Esophagus (tissue), 2 donors: Measurements from ENCODE around the gene PCDHGA2. TPM values are rescaled to one million over a fixed set of nuclear protein-coding genes. Genes with fewer than 3 reads are reported as not detected.
A peak's percentile ranks its signal among the peaks of the same experiment; 100 is the strongest.
"Not testable (repeated sequence)": the region's sequence is repeated elsewhere in the genome, so short reads cannot be mapped to it uniquely, and the experiment has no call there.

Experiments
- H3K27ac ChIP-seq, 2 donors: one replicate each; pipeline ENCODE4 v1.5.1; 2013; ENCODE audit warnings: low read depth in 2 of 2, mild to moderate bottlenecking in 2 of 2, inconsistent platforms in 1 of 2, low read length in 1 of 2, moderate library complexity in 1 of 2
- H3K27me3 ChIP-seq, 2 donors: one replicate each; pipeline ENCODE4 v1.6.1; 2013; ENCODE audit warnings: low read length in 2 of 2, control low read depth in 1 of 2, mild to moderate bottlenecking in 1 of 2; ENCODE audit not compliant: insufficient read depth in 2 of 2, control insufficient read depth in 1 of 2
- H3K36me3 ChIP-seq, 2 donors: one replicate each; pipeline ENCODE4 v1.6.1; 2013; ENCODE audit warnings: low read length in 1 of 2; ENCODE audit not compliant: control insufficient read depth in 2 of 2, insufficient read depth in 2 of 2
- H3K4me1 ChIP-seq, 2 donors: one replicate each; pipeline ENCODE4 v1.6.1; 2013; ENCODE audit warnings: low read length in 1 of 2; ENCODE audit not compliant: control insufficient read depth in 2 of 2, insufficient read depth in 2 of 2
- H3K4me3 ChIP-seq, 2 donors: one replicate each; pipeline ENCODE4 v1.5.1; 2013; ENCODE audit warnings: low read length in 2 of 2, mild to moderate bottlenecking in 2 of 2, low read depth in 1 of 2, moderate library complexity in 1 of 2
- H3K9me3 ChIP-seq, 2 donors: one replicate each; pipeline ENCODE4 v1.6.1; 2013; ENCODE audit warnings: mild to moderate bottlenecking in 2 of 2, low read depth in 1 of 2, low read length in 1 of 2, moderate library complexity in 1 of 2; ENCODE audit not compliant: control insufficient read depth in 2 of 2, insufficient read depth in 1 of 2
- WGBS, 2 donors: extraction: QIAGEN DNeasy Blood & Tissue Kit; methylation state at CpG; one replicate each; pipeline ENCODE4 v1.1.7; 2013; 5-methylcytosine and 5-hydroxymethylcytosine counted together
- polyA plus RNA-seq, 2 donors: library from polyadenylated mRNA; stranded (reverse); fragments of 200-250 nt; gene quantifications; one replicate each; pipeline ENCODE4 v1.2.3, GENCODE V29; 2013
- donor health status: healthy with polysubstance abuse.
- donor health status: Bipolar disorder and iron deficiency.

The PCDHGA2 gene
- polyA plus RNA-seq, 2 donors: 0.14 to 0.27 TPM

- Histone ChIP-seq H3K4me3 (peak overlapping the region in 1 of 2 donors; percentile 30), H3K27me3 (peaks cover 0 to 9% of the 10 kb centered on the region in 2 donors), H3K27ac (no peak overlapping the region), H3K36me3 (no peaks in the 10 kb centered on the region), H3K9me3 (peaks cover 16 to 41% of the 10 kb centered on the region in 2 donors), H3K4me1 (no peaks in the 10 kb centered on the region)
- 32 to 34% methylated on average over 31 of the region's 31 CpGs for WGBS, 2 donors
Observed at GRCh38 chr5:141343953-141344463, 5.4 kb downstream of the PCDHGA2 start.

GRCh38 chr5:141345327-141345726, 6.8 kb downstream of the PCDHGA2 start:
- WGBS, 2 donors: 37% methylated on average over 20 of the region's 20 CpGs
- no peak overlapping the region for H3K27ac ChIP-seq
- H3K36me3 ChIP-seq: no peaks in the 10 kb centered on the region
- H3K4me3 ChIP-seq: no peak overlapping the region
- no peaks in the 10 kb centered on the region for H3K4me1 ChIP-seq
- peaks cover 20 to 33% of the 10 kb centered on the region in 2 donors for H3K9me3 ChIP-seq
- H3K27me3 ChIP-seq: peaks cover 0 to 4% of the 10 kb centered on the region in 2 donors

GRCh38 chr5:141346017-141346416, 7.5 kb downstream of the PCDHGA2 start:
- H3K4me1 ChIP-seq, H3K36me3 ChIP-seq, H3K4me3 ChIP-seq, H3K27ac ChIP-seq, H3K27me3 ChIP-seq: not testable (repeated sequence)
- WGBS, 2 donors: 45 to 49% methylated on average over 20 to 27 of the region's 35 CpGs
- H3K9me3 ChIP-seq: peaks cover 20 to 32% of the 10 kb centered on the region in 2 donors

GRCh38 chr5:141349917-141350619, 11.5 kb downstream of the PCDHGA2 start, which contains the start of gene PCDHGB1:
TSS of gene PCDHGB1 (plus strand) at chr5:141350099. CDS start at chr5:141350261, 162 bp downstream.
- Histone ChIP-seq H3K36me3 (no peaks in the 10 kb centered on the region), H3K4me3 (peak within 1 kb of the TSS in 1 of 2 donors; percentile 37), H3K27me3 (peaks cover 0 to 3% of the 10 kb centered on the region in 2 donors), H3K27ac (no peak within 1 kb of the TSS), H3K4me1 (peaks cover 0 to 2% of the 10 kb centered on the region in 2 donors), H3K9me3 (peaks cover 17 to 38% of the 10 kb centered on the region in 2 donors)
- WGBS, 2 donors: 25 to 26% methylated on average over 29 of the region's 29 CpGs

GRCh38 chr5:141351591-141351990, 13.0 kb downstream of the PCDHGA2 start:
- Histone ChIP-seq H3K27me3 (peaks cover 0 to 3% of the 10 kb centered on the region in 2 donors), H3K4me3 (no peak overlapping the region), H3K27ac (no peak overlapping the region), H3K9me3 (peaks cover 25 to 46% of the 10 kb centered on the region in 2 donors), H3K36me3 (no peaks in the 10 kb centered on the region), H3K4me1 (peaks cover 0 to 2% of the 10 kb centered on the region in 2 donors)
- 40 to 42% methylated on average over 31 to 36 of the region's 36 CpGs for WGBS, 2 donors

GRCh38 chr5:141354900-141355469, 16.4 kb downstream of the PCDHGA2 start, which contains the start of gene PCDHGA4:
TSS of gene PCDHGA4 (plus strand) at chr5:141355021. CDS start at chr5:141355108, 87 bp downstream.
- H3K4me1 ChIP-seq: peaks cover 0 to 2% of the 10 kb centered on the region in 2 donors
- peaks cover 32 to 53% of the 10 kb centered on the region in 2 donors for H3K9me3 ChIP-seq
- peaks cover 0 to 3% of the 10 kb centered on the region in 2 donors for H3K27me3 ChIP-seq
- WGBS, 2 donors: 23 to 25% methylated on average over 29 of the region's 29 CpGs
- no peaks in the 10 kb centered on the region for H3K36me3 ChIP-seq
- H3K4me3 ChIP-seq: peak within 1 kb of the TSS in 1 of 2 donors; percentile 27
- H3K27ac ChIP-seq: no peak within 1 kb of the TSS

GRCh38 chr5:141355641-141356040, 17.1 kb downstream of the PCDHGA2 start:
- peaks cover 31 to 54% of the 10 kb centered on the region in 2 donors for H3K9me3 ChIP-seq
- H3K36me3 ChIP-seq: no peaks in the 10 kb centered on the region
- 55 to 56% methylated on average over 24 of the region's 24 CpGs for WGBS, 2 donors
- peaks cover 0 to 2% of the 10 kb centered on the region in 2 donors for H3K4me1 ChIP-seq
- H3K27me3 ChIP-seq: peaks cover 0 to 8% of the 10 kb centered on the region in 2 donors
- H3K4me3 ChIP-seq: no peak overlapping the region
- no peak overlapping the region for H3K27ac ChIP-seq

GRCh38 chr5:141356133-141356532, 17.6 kb downstream of the PCDHGA2 start:
- H3K4me1 ChIP-seq: no peaks in the 10 kb centered on the region
- no peak overlapping the region for H3K27ac ChIP-seq
- peaks cover 0 to 5% of the 10 kb centered on the region in 2 donors for H3K27me3 ChIP-seq
- 65 to 71% methylated on average over 5 of the region's 5 CpGs for WGBS, 2 donors
- H3K4me3 ChIP-seq: no peak overlapping the region
- H3K36me3 ChIP-seq: no peaks in the 10 kb centered on the region
- peaks cover 33 to 53% of the 10 kb centered on the region in 2 donors for H3K9me3 ChIP-seq

- Histone ChIP-seq H3K4me3 (no peak overlapping the region), H3K36me3 (no peaks in the 10 kb centered on the region)
- WGBS, 2 donors: 45 to 52% methylated on average over 19 of the region's 19 CpGs
Observed at GRCh38 chr5:141356950-141357349, 18.4 kb downstream of the PCDHGA2 start.

More at GRCh38 chr5:141356950-141357349, 18.4 kb downstream of the PCDHGA2 start:
- H3K9me3 ChIP-seq: peaks cover 33 to 53% of the 10 kb centered on the region in 2 donors
- peaks cover 0 to 4% of the 10 kb centered on the region in 2 donors for H3K4me1 ChIP-seq
- peaks cover 0 to 5% of the 10 kb centered on the region in 2 donors for H3K27me3 ChIP-seq
- H3K27ac ChIP-seq: no peak overlapping the region
